ENCODE measurements around the gene SMYD3. TPM values are rescaled to one million over a fixed set of nuclear protein-coding genes. Genes with fewer than 3 reads are reported as not detected.
"Not testable (repeated sequence)": the region's sequence is repeated elsewhere in the genome, so short reads cannot be mapped to it uniquely, and the experiment has no call there.

Gene SMYD3
- total RNA-seq, 1 experiment from 2014 or later: 33.4 TPM

DNA sequence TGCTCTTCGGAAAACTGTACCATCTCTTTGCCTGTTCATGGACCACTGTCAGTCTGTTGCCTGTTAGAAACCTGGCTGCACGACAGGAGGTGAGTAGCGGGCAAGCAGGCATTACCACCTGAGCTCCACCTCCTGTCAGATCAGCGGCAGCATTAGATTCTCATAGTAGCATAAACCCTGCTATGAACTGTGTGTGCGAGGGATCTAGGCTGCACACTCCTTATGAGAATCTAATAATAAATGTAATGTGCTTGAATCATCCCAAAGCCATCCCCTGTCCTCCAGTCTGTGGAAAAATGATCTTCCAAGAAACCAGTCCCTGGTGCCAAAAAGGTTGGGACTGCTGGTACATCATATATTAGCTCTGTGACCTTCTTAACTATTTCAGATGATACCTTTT, 110.0 kb downstream of the SMYD3 start:
- DNase-seq (ENCODE audit: low read depth, low spot score): no peak
- in situ Hi-C loops (cut with HindIII; ENCODE audit: low pct_unique_long_range_greater_than_20kb, low sequenced_read_pairs): no loop called here

DNA sequence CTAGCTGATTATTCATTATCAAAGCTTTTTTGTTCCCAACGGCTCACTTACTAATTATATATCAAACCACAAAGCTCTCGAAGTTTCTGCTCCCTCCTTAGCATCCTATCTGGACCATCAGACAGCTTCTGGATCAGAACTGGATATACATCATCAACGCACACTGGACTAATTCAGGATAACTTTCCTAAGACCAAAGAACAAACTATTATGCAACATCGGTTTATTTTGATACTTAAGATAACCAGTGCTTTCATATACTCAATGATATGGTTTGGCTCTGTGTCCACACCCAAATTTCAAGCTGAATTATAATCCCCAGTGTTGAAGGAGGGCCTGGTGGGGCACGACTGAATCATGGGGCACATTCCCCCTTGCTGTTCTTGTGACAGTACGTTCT, 110.8 kb downstream of the SMYD3 start:
- in situ Hi-C loops (cut with HindIII; ENCODE audit: low pct_unique_long_range_greater_than_20kb, low sequenced_read_pairs): no loop called here
- no peak for DNase-seq (ENCODE audit: low read depth, low spot score)

DNA sequence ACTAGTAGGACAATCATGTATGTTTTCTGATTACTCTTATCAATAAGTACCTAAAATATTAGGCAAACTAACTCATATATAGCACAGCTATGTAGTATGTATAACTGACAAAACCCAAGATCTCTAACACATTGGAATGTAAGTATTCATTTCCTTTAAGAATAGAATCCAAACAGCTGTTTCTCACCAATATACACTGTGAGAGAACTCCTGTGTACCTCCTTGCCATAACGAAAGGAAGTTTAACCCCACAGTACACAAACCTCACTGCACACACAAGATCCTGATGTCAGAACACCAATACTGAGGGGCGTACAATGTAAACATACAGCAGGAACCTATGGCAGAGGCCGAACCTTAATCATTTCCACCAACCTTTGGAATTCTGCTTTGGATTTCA, 113.0 kb downstream of the SMYD3 start:
- no peak for DNase-seq (ENCODE audit: low read depth, low spot score)
- in situ Hi-C loops (cut with HindIII; ENCODE audit: low pct_unique_long_range_greater_than_20kb, low sequenced_read_pairs): no loop called here

DNA sequence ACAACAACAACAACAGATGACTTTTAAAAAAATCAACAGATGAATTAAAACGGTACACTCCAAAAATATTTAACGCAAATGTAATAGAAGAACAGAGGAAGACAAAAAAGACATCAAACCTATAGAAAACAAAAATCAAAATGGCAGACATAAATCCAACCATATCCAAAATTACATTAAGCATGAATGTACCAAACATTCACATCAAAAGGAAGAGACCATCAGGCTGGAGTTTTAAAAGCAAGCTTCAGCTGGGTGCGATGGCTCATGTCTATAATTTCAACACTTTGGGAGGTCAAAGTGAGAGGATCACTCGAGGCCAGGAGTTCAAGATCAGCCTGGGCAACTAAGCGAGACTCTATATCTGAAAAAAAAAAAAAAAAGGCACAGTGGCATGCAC, 116.2 kb downstream of the SMYD3 start:
- in situ Hi-C loops (cut with HindIII; ENCODE audit: low pct_unique_long_range_greater_than_20kb, low sequenced_read_pairs): no loop called here
- no peak for DNase-seq (ENCODE audit: low read depth, low spot score)

DNA sequence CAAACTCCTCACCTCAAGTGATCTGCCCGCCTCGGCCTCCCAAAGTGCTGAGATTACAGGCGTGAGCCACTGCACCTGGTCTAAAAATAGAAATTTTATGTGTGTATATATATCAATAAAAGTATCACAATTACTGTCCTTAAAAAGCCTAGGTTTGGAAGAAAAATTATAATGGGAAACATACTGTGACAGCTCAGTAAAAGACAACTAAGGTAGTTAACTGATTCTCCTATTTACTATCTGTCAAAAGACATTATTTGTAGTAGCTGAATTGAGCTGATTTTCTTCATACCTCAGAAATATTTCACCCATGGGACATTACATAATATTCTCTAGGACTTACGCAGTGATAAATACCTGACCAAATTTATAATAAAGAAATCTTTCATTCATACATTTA, 122.5 kb downstream of the SMYD3 start:
- in situ Hi-C loops (cut with HindIII; ENCODE audit: low pct_unique_long_range_greater_than_20kb, low sequenced_read_pairs): no loop called here
- no peak for DNase-seq (ENCODE audit: low read depth, low spot score)

DNA sequence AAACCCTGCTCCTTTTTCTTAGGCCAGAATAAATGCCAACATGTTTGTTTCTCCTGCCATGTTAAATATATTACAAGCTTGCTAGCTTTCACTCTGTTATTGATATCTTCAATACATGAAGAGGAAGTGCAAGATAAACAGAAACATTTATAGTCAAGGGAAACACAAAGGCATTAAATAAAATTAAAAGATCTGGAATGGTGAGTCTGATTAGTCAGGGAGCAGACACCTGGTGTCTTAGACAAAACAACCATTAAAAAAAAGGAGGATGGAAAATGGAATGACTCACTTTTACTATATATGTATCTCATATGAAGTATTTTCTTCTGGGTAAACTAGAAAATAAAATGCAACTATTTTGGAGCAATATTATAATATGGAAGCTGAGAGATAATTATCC, 123.3 kb downstream of the SMYD3 start:
- in situ Hi-C loops (cut with HindIII; ENCODE audit: low pct_unique_long_range_greater_than_20kb, low sequenced_read_pairs): no loop called here
- no peak for DNase-seq (ENCODE audit: low read depth, low spot score)

DNA sequence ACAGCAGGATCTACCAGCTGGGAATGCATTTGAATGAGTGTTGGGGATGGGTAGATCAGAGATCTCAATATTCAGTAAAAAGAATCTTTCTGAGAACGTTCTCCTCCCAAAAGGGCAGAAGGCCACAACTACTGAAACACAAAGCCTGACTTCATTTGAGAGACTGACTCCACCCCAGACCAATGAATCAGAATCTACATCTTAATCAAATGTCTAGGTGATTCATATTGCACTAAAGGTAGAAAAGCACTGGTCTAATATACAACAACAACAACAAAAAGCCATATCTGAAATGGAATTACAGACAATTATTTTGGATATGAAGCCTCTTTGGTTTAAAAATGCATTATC, 123.9 kb downstream of the SMYD3 start:
- in situ Hi-C loops (cut with HindIII; ENCODE audit: low pct_unique_long_range_greater_than_20kb, low sequenced_read_pairs): no loop called here
- no peak for DNase-seq (ENCODE audit: low read depth, low spot score)

DNA sequence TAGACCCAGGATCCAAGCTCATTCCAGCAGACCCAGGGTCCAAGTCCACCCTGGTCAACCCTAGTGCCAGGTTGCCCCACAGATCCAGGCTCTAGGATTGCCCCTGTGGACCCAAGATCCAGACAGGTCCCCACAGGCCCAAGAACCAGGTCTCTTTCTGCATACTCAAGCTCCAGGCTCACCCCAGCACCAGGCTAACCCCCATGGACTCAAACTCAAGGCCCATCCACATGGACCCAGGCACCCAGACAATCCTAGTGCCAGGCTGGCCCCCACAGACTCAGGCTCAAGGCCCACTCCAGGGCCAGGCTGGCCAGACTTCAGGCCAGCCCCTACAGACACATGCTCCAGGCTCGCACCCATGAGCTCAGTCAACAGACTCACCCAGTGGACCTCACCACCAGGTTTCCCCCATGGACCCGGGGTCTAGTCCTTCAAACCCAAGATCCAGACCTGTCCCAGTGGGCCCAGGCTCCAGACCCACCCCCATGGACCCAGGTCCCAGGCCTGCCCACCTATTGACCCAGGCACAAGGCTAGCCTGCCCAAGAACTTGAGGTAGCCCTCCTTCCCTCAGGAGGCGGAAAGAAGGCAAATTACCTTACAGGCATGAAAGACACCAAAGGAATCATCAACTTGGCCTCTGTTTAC, 124.4 kb downstream of the SMYD3 start:
- in situ Hi-C loops (cut with HindIII; ENCODE audit: low pct_unique_long_range_greater_than_20kb, low sequenced_read_pairs): no loop called here
- DNase-seq (ENCODE audit: low read depth, low spot score): no peak

DNA sequence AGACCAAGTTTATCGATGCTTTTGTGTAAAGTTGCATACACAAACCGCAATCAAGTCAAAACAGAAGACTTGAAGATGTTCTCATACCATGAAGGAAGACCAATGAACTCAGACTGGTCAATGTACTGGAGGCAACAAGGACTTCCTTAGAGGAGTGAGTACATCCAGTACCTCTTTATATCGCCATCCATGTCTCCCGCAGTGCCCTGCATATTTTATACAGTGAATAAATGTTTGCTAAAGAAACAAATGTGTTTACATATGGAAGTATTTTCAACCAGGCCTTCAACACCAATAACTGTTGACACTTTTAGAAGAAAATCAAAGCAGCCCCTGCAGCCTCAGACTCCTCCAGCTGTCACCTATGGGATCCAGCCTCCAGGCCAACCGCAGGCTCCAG, 125.6 kb downstream of the SMYD3 start:
- in situ Hi-C loops (cut with HindIII; ENCODE audit: low pct_unique_long_range_greater_than_20kb, low sequenced_read_pairs): no loop called here
- DNase-seq (ENCODE audit: low read depth, low spot score): no peak

DNA sequence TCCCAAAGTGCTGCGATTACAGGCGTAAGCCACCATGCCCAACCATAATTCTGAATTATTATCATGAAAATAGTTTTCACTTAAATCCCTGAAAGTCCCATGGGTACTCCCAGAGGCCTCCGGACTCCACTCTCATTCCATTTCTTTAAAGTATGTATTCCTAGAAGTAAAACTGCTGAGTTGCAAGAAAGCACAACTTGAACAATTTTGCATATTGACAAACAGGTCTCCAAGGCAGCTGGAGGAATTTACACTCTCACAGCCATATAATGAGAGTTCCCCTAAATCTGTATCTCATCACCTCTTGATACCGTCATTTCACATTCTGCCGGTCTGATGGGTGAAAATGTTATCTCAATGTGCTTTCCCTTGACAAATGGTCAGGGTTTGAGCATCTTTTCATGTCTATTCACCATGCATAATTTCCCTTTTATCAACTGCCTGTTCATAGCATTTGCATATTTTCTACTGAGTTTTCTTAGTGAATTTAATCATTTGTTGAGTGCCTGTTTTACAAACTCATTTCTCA, 129.4 kb downstream of the SMYD3 start:
- in situ Hi-C loops (cut with HindIII; ENCODE audit: low pct_unique_long_range_greater_than_20kb, low sequenced_read_pairs): no loop called here
- no peak for DNase-seq (ENCODE audit: low read depth, low spot score)

DNA sequence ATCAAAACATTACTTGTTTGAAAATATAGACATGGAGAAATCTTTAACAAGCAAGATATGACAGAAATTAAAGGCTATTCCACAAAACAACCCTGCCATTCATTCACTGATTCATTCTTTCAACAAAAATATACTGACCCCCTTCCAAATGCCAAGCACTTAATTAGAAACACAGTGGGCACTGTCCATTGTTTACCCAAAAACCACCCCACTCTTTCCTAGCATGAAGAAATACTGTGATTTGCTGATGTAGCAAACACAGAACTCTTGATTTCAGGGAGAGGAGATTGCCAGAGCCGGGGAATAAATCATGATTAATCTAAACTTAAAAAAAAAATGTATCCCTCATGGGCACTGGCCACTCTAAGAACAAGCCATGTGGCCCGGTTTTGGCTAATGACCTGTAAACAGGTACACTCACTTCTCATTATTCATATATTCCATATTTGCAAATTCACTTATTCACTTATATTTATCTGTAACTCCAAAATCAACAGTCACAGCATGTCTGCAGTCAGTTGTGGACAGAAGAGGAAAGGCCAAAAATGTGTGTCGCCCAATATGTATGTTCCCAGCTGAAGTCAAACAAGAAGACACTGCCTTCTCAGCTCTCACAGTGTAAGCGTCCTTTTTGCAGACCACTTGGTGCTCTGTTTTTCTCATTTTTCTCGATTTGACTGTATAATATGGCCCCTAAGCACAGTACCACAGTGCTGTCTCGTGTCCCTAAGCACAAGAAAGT, 133.1 kb downstream of the SMYD3 start:
- peak; percentile 63 for DNase-seq (ENCODE audit: low read depth, low spot score)
- in situ Hi-C loops (cut with HindIII; ENCODE audit: low pct_unique_long_range_greater_than_20kb, low sequenced_read_pairs): no loop called here

DNA sequence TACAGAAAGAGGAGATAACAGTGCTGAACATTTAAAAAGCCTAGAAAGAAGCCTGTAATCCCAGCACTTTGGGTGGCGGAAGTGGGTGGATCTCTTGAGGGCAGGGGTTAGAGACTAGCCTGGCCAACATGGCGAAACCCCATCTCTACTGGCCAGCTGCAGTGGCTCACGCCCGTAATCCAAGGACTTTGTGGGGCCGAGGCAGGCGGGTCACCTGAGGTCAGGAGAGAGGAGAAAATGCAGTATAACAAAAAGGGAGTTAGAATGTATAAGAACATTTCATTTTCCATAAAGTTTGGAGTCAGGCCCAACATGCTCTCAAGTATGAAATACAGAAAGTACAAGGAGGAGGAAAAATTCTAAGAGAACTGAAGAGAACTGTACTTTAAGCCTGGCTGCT, 134.5 kb downstream of the SMYD3 start:
- in situ Hi-C loops (cut with HindIII; ENCODE audit: low pct_unique_long_range_greater_than_20kb, low sequenced_read_pairs): no loop called here
- no peak for DNase-seq (ENCODE audit: low read depth, low spot score)

DNA sequence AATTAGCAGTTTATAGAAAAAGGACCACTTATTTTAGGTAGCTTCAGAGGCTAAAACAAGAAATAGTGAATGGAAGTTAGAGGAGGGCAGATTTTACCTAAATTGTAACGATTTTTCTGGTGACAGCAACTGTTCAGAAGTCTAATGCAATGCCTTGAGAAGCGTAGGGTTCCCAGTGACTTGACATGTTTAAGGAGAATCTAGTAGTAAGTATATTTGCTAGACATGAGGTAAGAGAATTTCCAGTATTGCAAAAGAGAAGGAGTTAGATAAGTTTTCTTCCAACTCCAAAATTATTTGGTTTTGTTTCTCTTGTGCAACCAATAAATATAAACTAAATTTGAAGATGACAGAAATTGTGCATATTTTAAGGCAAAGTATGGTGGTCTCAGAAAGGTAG, 140.0 kb downstream of the SMYD3 start:
- in situ Hi-C loops (cut with HindIII; ENCODE audit: low pct_unique_long_range_greater_than_20kb, low sequenced_read_pairs): no loop called here
- DNase-seq (ENCODE audit: low read depth, low spot score): no peak

DNA sequence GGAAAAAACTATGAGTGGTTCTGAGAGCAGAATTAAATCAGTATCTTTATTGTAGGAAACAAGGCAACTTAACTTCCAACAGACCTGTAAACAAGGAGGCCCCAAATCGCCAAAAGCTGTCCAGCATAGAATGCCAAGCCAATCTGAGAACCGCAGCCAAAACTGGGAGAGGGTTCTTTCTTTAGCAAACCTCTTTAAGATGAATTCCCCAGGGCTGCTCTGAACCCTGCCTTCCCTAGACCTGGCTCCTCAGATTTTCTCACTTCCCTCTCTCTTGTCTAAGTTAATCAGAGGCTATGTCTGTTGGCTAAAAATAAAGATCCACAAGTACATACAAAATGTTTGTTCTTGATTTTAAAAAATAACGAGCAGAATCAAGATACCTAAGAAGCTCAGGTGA, 141.4 kb downstream of the SMYD3 start:
- in situ Hi-C loops (cut with HindIII; ENCODE audit: low pct_unique_long_range_greater_than_20kb, low sequenced_read_pairs): no loop called here
- DNase-seq (ENCODE audit: low read depth, low spot score): no peak

DNA sequence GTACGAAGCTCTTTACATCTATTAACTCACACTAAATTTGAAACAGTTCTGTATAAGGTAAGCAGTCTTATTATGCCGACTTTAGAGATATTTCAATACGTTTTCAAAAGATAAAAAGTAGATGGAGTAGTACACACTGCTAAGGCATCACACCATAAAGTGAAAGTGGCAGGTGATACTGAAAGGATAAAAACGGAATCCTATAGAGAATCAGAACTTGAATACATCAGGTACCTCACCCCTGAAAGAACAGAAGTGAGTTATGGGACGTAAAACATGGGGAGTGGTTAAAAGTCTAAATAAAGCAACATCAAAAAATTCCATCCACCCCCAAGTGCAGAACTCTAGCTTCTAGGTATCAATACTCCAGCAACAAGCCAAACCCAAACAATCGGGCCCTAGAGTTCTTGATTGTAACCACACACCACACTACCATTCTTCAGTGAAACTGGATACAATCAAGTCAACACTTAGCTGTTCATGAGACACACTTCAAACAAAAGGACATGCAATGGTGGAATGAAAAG, 142.6 kb downstream of the SMYD3 start:
- DNase-seq (ENCODE audit: low read depth, low spot score): no peak
- in situ Hi-C loops (cut with HindIII; ENCODE audit: low pct_unique_long_range_greater_than_20kb, low sequenced_read_pairs): no loop called here

DNA sequence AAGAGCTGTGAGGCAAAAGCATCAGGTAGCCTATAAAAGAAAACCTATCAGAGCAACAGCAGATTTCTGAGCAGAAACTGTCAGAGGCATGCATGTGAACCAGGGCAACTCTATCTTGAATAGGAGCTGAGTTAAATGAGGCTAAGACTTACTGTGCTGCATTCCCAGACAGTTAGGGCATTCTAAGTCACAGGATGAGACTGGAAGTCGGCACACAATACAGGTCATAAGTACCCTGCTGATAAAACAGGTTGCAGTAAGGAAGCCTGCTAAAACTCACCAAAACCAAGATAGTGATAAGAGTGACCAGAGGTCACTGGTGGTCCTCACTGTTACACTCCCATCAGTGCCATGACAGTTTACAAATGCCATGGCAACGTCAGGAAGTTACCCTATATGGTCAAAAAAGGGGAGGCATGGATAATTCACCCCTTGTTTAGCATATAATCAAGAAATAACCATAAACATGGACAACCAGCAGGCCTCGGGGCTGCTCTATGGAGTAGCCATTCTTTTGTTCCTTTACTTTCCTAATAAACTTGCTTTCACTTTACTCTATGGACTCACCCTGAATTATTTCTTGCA, 150.0 kb downstream of the SMYD3 start:
- DNase-seq (ENCODE audit: low read depth, low spot score); in situ Hi-C loops (cut with HindIII; ENCODE audit: low pct_unique_long_range_greater_than_20kb, low sequenced_read_pairs): not testable (repeated sequence)

DNA sequence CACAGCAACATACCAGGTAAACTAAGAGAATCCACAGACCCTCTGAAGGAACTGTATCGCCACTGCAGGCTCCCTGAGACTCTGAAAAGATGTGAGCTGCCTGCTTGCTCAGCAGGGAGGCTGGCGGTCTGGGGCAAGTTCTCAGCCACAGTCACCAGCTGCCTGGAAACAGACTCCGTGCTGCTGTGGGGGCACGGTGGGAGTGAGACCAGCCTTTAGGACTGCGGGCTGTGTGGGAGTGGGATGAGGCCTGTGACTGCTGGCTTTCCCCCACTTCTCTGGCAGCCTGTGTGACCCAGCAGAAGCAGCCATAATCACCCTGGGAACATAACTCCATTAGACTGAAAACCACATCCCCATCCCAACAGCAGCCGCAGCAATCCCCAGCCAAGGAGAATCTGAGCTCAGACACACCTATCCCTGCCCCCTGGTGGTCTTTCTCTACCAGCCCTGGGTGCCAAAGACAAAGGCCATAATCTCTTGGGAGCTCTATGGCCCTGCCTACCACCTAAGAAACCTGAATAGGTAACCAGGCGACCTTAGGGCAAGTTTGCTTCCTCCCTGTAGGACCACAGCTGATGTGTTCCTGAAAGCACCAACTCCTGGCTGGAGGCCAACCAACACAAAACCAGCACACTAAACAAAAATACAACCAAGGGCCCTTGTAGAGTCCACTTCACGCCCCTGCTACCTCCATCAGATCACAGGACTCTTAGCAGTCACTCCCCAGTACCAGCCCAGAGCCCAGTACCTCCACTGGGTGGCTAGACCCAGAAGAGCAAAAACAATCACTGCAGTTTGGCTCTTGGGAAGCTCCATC, 151.5 kb downstream of the SMYD3 start:
- in situ Hi-C loops (cut with HindIII; ENCODE audit: low pct_unique_long_range_greater_than_20kb, low sequenced_read_pairs): no loop called here
- DNase-seq (ENCODE audit: low read depth, low spot score): no peak

DNA sequence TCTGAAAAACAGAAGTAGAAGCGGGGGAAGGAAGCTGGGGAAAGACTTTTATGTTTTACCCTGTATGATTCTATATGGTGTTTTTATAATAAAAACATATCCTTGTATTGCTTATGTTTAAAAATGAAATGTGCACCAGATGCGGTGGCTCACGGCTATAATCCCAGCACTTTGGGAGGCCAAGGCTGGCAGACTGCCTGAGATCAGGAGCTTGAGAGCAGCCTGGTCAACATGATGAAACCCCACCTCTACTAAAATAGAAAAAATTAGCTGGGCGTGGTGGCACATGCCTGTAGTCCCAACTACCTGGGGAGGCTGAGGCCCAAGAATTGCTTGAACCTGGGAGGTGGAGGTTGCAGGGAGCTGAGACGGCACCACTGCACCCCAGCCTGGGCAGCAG, 155.4 kb downstream of the SMYD3 start:
- no peak for DNase-seq (ENCODE audit: low read depth, low spot score)
- in situ Hi-C loops (cut with HindIII; ENCODE audit: low pct_unique_long_range_greater_than_20kb, low sequenced_read_pairs): no loop called here
